NCI-H1930 (cell line): Measurements from ENCODE around the gene CCNY.

Experiments used
- DNase-seq, 2 experiments: peaks; one replicate each; lab custom pipeline; 2025; lab: John Stamatoyannopoulos, UW

CCNY gene

GRCh38 chr10:35558276-35558675 is 222.0 kb downstream of the CCNY start:
- DNase-seq, result no peak

- no peak for DNase-seq
These were observed 223.1 kb downstream of the CCNY start for GRCh38 chr10:35559416-35559815.

- DNase-seq, result no peak
These were observed 225.4 kb downstream of the CCNY start for GRCh38 chr10:35561715-35562114.

GRCh38 chr10:35562427-35562826 is 226.1 kb downstream of the CCNY start:
- no peak for DNase-seq

- no peak for DNase-seq
These were observed 227.1 kb downstream of the CCNY start for GRCh38 chr10:35563261-35563891.

GRCh38 chr10:35564341-35564968 is 228.1 kb downstream of the CCNY start:
- DNase-seq, result no peak

- no peak for DNase-seq
These were observed 229.3 kb downstream of the CCNY start for GRCh38 chr10:35565602-35566081.

GRCh38 chr10:35567951-35568350 is 231.6 kb downstream of the CCNY start:
- DNase-seq, result no peak

GRCh38 chr10:35568483-35569015 is 232.2 kb downstream of the CCNY start:
- no peak for DNase-seq

GRCh38 chr10:35569111-35569707 is 232.9 kb downstream of the CCNY start:
- DNase-seq, result no peak

GRCh38 chr10:35569836-35570235 is 233.5 kb downstream of the CCNY start:
- DNase-seq, result no peak

- DNase-seq, result no peak
These were observed 234.1 kb downstream of the CCNY start for GRCh38 chr10:35570397-35570796.

GRCh38 chr10:35572583-35572982 is 236.3 kb downstream of the CCNY start:
- DNase-seq, result no peak

GRCh38 chr10:35573796-35574195 is 237.5 kb downstream of the CCNY start:
- DNase-seq, result no peak

GRCh38 chr10:35574924-35575352 is 238.6 kb downstream of the CCNY start:
- DNase-seq, result no peak

GRCh38 chr10:35575640-35576039 is 239.3 kb downstream of the CCNY start:
- no peak for DNase-seq

GRCh38 chr10:35576730-35577129 is 240.4 kb downstream of the CCNY start:
- no peak for DNase-seq

- no peak for DNase-seq
These were observed 241.8 kb downstream of the CCNY start for GRCh38 chr10:35577926-35578617.

- no peak for DNase-seq
These were observed 242.3 kb downstream of the CCNY start for GRCh38 chr10:35578618-35578956.

- no peak for DNase-seq
These were observed 242.8 kb downstream of the CCNY start for GRCh38 chr10:35579116-35579515.

GRCh38 chr10:35579726-35580422 is 243.6 kb downstream of the CCNY start:
- no peak for DNase-seq

- no peak for DNase-seq
These were observed 244.1 kb downstream of the CCNY start for GRCh38 chr10:35580423-35580770.
